Measurements from ENCODE around the gene LRP2.

Gene LRP2

DNA sequence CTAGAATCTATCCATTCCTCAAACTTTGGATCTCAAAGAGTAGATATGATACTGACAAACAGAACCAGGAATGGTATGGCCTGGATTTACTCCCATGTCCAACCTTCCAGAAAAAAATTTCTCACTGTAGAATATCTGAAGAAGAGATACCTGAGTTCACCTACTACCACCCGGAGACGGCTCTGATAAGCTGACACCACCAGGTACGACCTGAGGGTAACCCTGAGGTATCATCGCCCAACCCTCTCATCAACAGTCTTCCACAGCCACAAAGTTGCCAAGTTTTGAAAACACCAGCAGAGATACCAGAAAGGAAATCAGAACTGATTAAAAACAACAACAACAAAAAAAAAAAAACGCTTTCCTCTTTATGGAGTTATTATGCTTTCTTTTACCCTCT, 102.9 kb downstream of the LRP2 start:
- in situ Hi-C loops (cut with HindIII; ENCODE audit: low pct_ligation_motif_present, low sequenced_read_pairs) = no loop called here
- no peak for DNase-seq
- TF ChIP-seq, protein P1, sequence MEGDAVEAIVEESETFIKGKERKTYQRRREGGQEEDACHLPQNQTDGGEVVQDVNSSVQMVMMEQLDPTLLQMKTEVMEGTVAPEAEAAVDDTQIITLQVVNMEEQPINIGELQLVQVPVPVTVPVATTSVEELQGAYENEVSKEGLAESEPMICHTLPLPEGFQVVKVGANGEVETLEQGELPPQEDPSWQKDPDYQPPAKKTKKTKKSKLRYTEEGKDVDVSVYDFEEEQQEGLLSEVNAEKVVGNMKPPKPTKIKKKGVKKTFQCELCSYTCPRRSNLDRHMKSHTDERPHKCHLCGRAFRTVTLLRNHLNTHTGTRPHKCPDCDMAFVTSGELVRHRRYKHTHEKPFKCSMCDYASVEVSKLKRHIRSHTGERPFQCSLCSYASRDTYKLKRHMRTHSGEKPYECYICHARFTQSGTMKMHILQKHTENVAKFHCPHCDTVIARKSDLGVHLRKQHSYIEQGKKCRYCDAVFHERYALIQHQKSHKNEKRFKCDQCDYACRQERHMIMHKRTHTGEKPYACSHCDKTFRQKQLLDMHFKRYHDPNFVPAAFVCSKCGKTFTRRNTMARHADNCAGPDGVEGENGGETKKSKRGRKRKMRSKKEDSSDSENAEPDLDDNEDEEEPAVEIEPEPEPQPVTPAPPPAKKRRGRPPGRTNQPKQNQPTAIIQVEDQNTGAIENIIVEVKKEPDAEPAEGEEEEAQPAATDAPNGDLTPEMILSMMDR (IDR thresholded peaks at IDR 0.05; ENCODE audit: low read depth, low read length, missing control alignments) = no peak
- Histone ChIP-seq H3K27ac (no peak overlapping the region), H3K36me3 (replicated peaks) (no peaks in the 10 kb centered on the region), H3K27me3 (replicated peaks) (no peaks in the 10 kb centered on the region), H3K4me3 (ENCODE audit: low read depth, low read length) (no peak overlapping the region)

DNA sequence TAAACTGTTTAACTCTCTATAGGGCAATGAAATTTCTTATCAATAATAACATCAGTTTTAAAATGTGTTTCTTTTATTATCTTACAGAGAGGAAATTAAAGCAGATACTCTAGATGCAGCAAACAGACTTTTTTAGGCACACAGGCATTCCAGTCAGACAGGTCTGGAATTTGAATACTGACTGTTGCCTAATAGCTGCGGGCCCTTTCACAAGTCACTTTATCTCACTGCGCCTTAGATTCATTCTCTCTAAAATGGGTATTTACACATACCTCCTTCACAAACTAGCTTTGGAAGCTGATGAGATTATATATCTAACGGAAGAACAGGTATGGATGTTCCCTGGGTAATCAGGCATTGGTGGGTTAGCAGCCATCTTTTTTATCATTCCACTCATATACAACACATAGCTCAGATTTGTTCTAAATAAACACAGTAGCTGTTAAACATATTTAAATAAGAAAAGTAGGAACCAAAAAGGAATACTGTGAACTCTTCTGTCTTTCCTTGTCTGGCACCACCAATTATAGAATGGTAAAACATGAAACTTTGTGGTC, 104.2 kb downstream of the LRP2 start:
- TF ChIP-seq, protein P1 (IDR thresholded peaks at IDR 0.05; ENCODE audit: low read depth, low read length, missing control alignments) = no peak
- no peaks in the 10 kb centered on the region for H3K36me3 ChIP-seq (replicated peaks)
- DNase-seq = no peak
- H3K27ac ChIP-seq = no peak overlapping the region
- H3K4me3 ChIP-seq (ENCODE audit: low read depth, low read length) = no peak overlapping the region
- H3K27me3 ChIP-seq (replicated peaks) = no peaks in the 10 kb centered on the region
- in situ Hi-C loops (cut with HindIII; ENCODE audit: low pct_ligation_motif_present, low sequenced_read_pairs) = no loop called here

DNA sequence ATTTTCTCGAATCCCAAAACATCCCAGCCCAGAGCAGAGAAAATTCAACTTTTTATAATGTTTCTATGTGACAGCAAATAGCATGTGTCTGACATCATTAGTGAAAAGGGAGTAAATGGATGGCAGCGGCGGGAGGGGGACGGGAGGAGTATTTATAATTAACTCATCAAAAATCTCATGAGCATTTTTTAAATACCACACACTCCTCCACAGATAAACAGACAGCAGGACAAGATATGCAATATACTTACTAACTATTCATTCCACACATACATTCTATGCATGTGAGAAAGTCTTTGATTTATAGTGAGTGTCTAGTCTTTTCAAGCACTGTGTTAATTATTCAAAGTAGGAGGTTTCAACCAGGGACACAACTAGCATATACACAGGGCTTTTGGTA, 107.6 kb downstream of the LRP2 start:
- Histone ChIP-seq H3K4me3 (ENCODE audit: low read depth, low read length) (no peak overlapping the region), H3K36me3 (replicated peaks) (no peaks in the 10 kb centered on the region), H3K27me3 (replicated peaks) (no peaks in the 10 kb centered on the region), H3K27ac (no peak overlapping the region)
- DNase-seq = no peak
- TF ChIP-seq, protein P1 (IDR thresholded peaks at IDR 0.05; ENCODE audit: low read depth, low read length, missing control alignments) = no peak
- in situ Hi-C loops (cut with HindIII; ENCODE audit: low pct_ligation_motif_present, low sequenced_read_pairs) = no loop called here

DNA sequence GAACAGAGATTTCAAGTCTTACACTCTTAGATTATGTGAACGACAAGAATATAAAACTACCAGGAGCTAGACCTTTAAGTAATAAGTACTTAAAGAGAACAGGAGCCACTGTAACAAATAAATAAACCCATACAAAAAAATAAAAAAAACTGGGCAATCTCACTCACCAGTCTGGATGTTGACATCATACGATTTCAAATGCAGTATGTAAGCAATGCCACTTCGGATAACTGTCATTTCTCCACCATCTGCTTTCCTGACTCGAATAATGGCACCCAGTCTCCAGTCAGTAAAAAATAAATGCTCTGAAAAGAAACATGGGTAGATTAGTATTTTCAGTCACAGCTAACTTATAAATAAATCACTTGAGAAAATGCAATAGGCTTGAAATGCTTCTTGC, 115.1 kb downstream of the LRP2 start:
- in situ Hi-C loops (cut with HindIII; ENCODE audit: low pct_ligation_motif_present, low sequenced_read_pairs) = no loop called here

DNA sequence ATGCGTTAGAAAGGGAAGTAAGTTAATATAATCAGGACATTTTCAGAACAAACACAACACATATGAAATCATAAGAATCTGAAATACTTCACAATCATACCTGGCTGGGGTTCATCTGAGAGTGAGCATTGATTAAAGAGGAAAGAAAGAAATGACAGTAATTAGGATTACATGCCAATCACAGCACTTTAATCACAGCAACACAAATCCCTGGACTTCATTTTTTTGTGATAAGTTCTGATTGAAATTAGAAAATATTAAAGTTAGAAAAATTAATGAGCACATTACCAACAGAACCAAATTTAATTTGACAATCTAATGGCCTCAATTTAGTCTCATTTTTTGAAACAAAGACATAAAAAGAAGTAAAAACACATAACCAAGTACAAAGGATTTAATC, 121.9 kb downstream of the LRP2 start:
- no peak overlapping the region for H3K27ac ChIP-seq
- no peak overlapping the region for H3K4me3 ChIP-seq (ENCODE audit: low read depth, low read length)
- DNase-seq = no peak
- no peaks in the 10 kb centered on the region for H3K36me3 ChIP-seq (replicated peaks)
- H3K27me3 ChIP-seq (replicated peaks) = no peaks in the 10 kb centered on the region
- in situ Hi-C loops (cut with HindIII; ENCODE audit: low pct_ligation_motif_present, low sequenced_read_pairs) = no loop called here
- TF ChIP-seq, protein P1 (IDR thresholded peaks at IDR 0.05; ENCODE audit: low read depth, low read length, missing control alignments) = no peak

More for the DNA sequence above, 115.1 kb downstream of the LRP2 start:
- TF ChIP-seq, protein P1 (IDR thresholded peaks at IDR 0.05; ENCODE audit: low read depth, low read length, missing control alignments) = no peak
- Histone ChIP-seq H3K4me3 (ENCODE audit: low read depth, low read length) (no peak overlapping the region), H3K27ac (no peak overlapping the region), H3K27me3 (replicated peaks) (no peaks in the 10 kb centered on the region), H3K36me3 (replicated peaks) (no peaks in the 10 kb centered on the region)
- no peak for DNase-seq

DNA sequence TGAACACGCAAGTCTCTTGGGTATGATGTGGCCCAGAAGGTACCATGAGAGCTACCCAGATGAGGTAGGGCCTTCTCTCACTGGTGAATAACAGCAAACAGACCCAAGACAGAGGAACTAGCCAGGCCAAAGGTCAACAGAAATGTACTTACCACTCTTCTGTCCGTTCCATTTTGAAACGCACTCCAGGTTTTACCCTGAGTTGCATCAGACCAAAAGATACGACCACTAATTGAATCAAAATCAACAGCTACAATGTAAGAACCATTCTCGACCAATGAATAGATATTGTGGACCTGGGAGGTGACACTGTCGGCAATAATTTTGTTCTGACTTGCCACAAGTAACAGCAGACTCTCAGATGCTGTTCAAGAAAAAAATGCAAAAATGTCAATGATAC, 124.4 kb downstream of the LRP2 start:
- Histone ChIP-seq H3K27me3 (replicated peaks) (no peaks in the 10 kb centered on the region), H3K27ac (no peak overlapping the region), H3K36me3 (replicated peaks) (no peaks in the 10 kb centered on the region), H3K4me3 (ENCODE audit: low read depth, low read length) (no peak overlapping the region)
- in situ Hi-C loops (cut with HindIII; ENCODE audit: low pct_ligation_motif_present, low sequenced_read_pairs) = no loop called here
- TF ChIP-seq, protein P1 (IDR thresholded peaks at IDR 0.05; ENCODE audit: low read depth, low read length, missing control alignments) = no peak
- no peak for DNase-seq
